HL-60 (cell line): Measurements from ENCODE around the gene P2RY14.

Experiments
- DNase-seq, 2 experiments: peaks; one replicate each; pipeline ENCODE4 v3.0.0-alpha.2; 2010 to 2020; ENCODE audit warnings: low read depth in 1 of 2, low spot score in 1 of 2
- H3K27ac ChIP-seq: fragments of 250-450 bp; sonication (Bioruptor Pico); replicated peaks from 2 replicates; pipeline ENCODE4 v1.5.1; 2020; ENCODE audit warnings: mild to moderate bottlenecking, moderate library complexity
- H3K27me3 ChIP-seq: fragments of 250-450 bp; sonication (Bioruptor Pico); 2 replicates; pipeline ENCODE4 v1.5.1; 2021; ENCODE audit warnings: mild to moderate bottlenecking, moderate library complexity; ENCODE audit not compliant: insufficient read depth, poor library complexity, severe bottlenecking
- H3K4me3 ChIP-seq: replicated peaks from 2 replicates; pipeline ENCODE4 v1.5.1; 2011; ENCODE audit warnings: mild to moderate bottlenecking, control low read depth, low read length; ENCODE audit not compliant: insufficient read depth
- GABPA ChIP-seq: IDR thresholded peaks from 2 replicates; pipeline ENCODE4 v1.6.1; 2012; ENCODE audit warnings: low read depth
- POLR2AphosphoS5 ChIP-seq: IDR thresholded peaks from 2 replicates; pipeline ENCODE4 v1.6.1; 2012; ENCODE audit warnings: low read depth
- SPI1 ChIP-seq: IDR thresholded peaks from 2 replicates; pipeline ENCODE4 v1.6.1; 2012; ENCODE audit warnings: low read depth, mild to moderate bottlenecking, borderline replicate concordance
- TF ChIP-seq, protein P1 (sequence below): IDR thresholded peaks from one replicate; pipeline ENCODE4 v1.5.1; 2011; ENCODE audit warnings: low read length, control low read depth, inconsistent platforms; ENCODE audit not compliant: insufficient read depth
- TF ChIP-seq, protein P2 (sequence below): IDR thresholded peaks from 2 replicates; pipeline ENCODE4 v1.6.1; 2012; ENCODE audit warnings: low read depth; ENCODE audit not compliant: insufficient replicate concordance

The P2RY14 gene

GRCh38 chr3:151201051-151201730, 77.2 kb downstream of the P2RY14 start:
- no peak overlapping the region for H3K4me3 ChIP-seq
- TF ChIP-seq, protein P1, sequence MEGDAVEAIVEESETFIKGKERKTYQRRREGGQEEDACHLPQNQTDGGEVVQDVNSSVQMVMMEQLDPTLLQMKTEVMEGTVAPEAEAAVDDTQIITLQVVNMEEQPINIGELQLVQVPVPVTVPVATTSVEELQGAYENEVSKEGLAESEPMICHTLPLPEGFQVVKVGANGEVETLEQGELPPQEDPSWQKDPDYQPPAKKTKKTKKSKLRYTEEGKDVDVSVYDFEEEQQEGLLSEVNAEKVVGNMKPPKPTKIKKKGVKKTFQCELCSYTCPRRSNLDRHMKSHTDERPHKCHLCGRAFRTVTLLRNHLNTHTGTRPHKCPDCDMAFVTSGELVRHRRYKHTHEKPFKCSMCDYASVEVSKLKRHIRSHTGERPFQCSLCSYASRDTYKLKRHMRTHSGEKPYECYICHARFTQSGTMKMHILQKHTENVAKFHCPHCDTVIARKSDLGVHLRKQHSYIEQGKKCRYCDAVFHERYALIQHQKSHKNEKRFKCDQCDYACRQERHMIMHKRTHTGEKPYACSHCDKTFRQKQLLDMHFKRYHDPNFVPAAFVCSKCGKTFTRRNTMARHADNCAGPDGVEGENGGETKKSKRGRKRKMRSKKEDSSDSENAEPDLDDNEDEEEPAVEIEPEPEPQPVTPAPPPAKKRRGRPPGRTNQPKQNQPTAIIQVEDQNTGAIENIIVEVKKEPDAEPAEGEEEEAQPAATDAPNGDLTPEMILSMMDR: no peak
- TF ChIP-seq POLR2AphosphoS5 (no peak), SPI1 (no peak), GABPA (no peak)
- TF ChIP-seq, protein P2, sequence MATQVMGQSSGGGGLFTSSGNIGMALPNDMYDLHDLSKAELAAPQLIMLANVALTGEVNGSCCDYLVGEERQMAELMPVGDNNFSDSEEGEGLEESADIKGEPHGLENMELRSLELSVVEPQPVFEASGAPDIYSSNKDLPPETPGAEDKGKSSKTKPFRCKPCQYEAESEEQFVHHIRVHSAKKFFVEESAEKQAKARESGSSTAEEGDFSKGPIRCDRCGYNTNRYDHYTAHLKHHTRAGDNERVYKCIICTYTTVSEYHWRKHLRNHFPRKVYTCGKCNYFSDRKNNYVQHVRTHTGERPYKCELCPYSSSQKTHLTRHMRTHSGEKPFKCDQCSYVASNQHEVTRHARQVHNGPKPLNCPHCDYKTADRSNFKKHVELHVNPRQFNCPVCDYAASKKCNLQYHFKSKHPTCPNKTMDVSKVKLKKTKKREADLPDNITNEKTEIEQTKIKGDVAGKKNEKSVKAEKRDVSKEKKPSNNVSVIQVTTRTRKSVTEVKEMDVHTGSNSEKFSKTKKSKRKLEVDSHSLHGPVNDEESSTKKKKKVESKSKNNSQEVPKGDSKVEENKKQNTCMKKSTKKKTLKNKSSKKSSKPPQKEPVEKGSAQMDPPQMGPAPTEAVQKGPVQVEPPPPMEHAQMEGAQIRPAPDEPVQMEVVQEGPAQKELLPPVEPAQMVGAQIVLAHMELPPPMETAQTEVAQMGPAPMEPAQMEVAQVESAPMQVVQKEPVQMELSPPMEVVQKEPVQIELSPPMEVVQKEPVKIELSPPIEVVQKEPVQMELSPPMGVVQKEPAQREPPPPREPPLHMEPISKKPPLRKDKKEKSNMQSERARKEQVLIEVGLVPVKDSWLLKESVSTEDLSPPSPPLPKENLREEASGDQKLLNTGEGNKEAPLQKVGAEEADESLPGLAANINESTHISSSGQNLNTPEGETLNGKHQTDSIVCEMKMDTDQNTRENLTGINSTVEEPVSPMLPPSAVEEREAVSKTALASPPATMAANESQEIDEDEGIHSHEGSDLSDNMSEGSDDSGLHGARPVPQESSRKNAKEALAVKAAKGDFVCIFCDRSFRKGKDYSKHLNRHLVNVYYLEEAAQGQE: no peak
- no peaks in the 10 kb centered on the region for H3K27me3 ChIP-seq
- H3K27ac ChIP-seq: no peak overlapping the region
- DNase-seq: no peak

DNA sequence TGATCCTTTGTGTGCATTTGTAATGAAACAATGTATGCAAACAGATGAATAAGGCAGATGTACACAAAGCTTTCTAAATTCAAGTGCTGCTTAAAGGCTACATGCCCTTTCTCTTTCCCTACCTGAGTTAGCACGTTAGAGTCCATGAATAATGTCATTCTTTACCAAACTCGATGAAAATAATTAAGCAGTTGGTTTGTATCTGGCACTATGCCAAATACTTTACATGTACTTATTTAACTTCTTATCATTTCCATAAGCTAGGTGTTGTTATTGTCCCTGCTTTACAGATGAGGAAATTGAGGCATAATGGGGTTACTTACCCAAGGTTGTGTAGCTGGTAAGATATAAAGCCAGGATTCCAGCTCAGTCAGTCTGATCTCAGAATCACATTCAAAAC, 77.8 kb downstream of the P2RY14 start:
- Histone ChIP-seq H3K4me3 (no peak overlapping the region), H3K27me3 (no peaks in the 10 kb centered on the region), H3K27ac (no peak overlapping the region)
- DNase-seq: no peak
- TF ChIP-seq GABPA (no peak), SPI1 (no peak), POLR2AphosphoS5 (no peak)
- TF ChIP-seq, protein P1: no peak
- TF ChIP-seq, protein P2: no peak

DNA sequence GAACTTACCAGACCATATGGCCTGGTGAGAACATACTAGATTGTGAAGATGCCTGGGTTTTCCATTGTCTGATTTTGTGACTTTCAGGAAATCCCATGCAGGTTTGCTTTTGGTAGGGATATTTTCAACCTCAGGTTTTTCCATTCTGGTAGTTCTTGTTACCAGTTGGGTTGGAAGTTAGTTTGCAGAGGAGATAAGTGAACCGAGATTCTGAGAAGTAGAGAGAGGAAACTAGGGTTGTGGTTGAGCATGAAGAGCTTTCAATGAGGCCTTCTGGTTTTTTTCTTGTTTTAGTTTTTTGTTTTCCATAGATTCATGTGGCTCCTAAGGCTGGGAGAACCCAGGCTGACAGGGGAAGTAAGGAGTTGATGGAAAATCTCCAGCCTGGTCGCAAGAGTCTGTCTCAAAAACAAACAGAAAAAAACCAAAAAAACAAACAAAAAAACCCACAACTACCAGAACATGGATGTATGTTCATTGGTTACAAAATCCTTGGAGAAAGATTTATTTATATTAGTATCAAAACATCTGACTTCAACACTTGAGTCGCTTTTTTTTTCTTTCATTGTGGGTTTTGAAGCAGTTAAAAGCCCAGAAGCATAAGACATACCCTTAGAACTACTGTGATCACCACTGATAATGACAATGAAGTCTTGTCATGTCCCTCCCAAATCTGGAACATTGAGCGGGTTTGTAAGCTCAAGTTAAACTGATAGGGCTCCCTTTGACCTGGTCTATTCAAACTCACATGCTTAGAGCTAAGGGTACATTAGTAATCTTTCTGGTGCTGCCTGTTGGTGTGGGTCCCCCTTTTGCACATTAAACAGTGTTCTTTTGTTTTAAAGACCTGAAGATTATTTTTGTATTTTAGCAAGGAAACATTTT, 78.5 kb downstream of the P2RY14 start:
- TF ChIP-seq, protein P1: no peak
- TF ChIP-seq, protein P2: no peak
- TF ChIP-seq GABPA (no peak), POLR2AphosphoS5 (no peak), SPI1 (no peak)
- Histone ChIP-seq H3K4me3 (no peak overlapping the region), H3K27ac (no peak overlapping the region), H3K27me3 (no peaks in the 10 kb centered on the region)
- no peak for DNase-seq
